ENCODE measurements around the gene IGF2BP2.

GRCh38 chr3:185746470-185746869 lies 78.4 kb downstream of the IGF2BP2 start:
- TF ChIP-seq ZFP3 (CRISPR knock-in tag; IDR thresholded peaks at IDR 0.05) = no peak
- TF ChIP-seq PPARA (CRISPR knock-in tag; IDR thresholded peaks at IDR 0.05; ENCODE audit: borderline replicate concordance) = no peak
- TF ChIP-seq TCF4 (CRISPR knock-in tag; IDR thresholded peaks at IDR 0.05; ENCODE audit: borderline replicate concordance) = no peak
- TF ChIP-seq PATZ1 (CRISPR knock-in tag; IDR thresholded peaks at IDR 0.05; ENCODE audit: borderline replicate concordance) = no peak
- TF ChIP-seq BACH2 (CRISPR knock-in tag; IDR thresholded peaks at IDR 0.05; ENCODE audit: borderline replicate concordance) = no peak
- TF ChIP-seq ZC3H10 (CRISPR knock-in tag; IDR thresholded peaks at IDR 0.05) = no peak
- no peak for TF ChIP-seq CREB5 (CRISPR knock-in tag; IDR thresholded peaks at IDR 0.05; ENCODE audit: low read depth)
- no peak for TF ChIP-seq ESRRG (CRISPR knock-in tag; IDR thresholded peaks at IDR 0.05)
- TF ChIP-seq RARB (CRISPR knock-in tag; IDR thresholded peaks at IDR 0.05) = no peak
- no peak for TF ChIP-seq ISL1 (CRISPR knock-in tag; IDR thresholded peaks at IDR 0.05)
- TF ChIP-seq POU6F1 (CRISPR knock-in tag; IDR thresholded peaks at IDR 0.05; ENCODE audit: borderline replicate concordance, low read depth) = no peak
- no peak for TF ChIP-seq ZNF565 (CRISPR knock-in tag; conservative IDR thresholded peaks at IDR 0.05; ENCODE audit: low read depth)

Data from SK-N-SH treated with all-trans-retinoic acid at 6 μM for 48 hours (cell line).